ENCODE results near the gene FMN2.

The FMN2 gene

DNA sequence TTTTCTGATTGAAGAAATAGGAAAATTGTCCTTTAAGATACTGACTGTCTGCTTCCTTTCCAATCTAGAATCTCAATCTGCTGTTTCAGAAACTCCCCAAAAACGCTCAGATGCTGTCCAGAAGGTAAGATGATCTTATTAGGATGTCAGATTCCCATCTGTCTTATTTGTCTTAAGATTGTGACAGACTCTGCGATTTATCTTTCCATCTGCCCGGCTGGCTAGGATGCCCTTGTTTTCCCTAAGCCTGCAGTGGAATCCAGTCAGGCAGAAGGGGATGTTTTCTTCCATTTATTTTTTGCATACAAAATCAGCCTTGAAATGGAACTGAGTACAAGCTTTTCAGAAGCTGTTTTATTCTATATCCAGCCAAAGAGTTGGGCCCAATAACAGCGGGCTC lies 96.5 kb downstream of the FMN2 start:
- no peaks in the 10 kb centered on the region for H3K9me3 ChIP-seq (ENCODE audit: control insufficient read depth in 1 of 2, low read length in 2 of 2)
- no peaks in the 10 kb centered on the region for H3K36me3 ChIP-seq (ENCODE audit: control insufficient read depth in 1 of 2, insufficient read depth in 2 of 2, low read length in 2 of 2)
- H3K4me1 ChIP-seq (ENCODE audit: control insufficient read depth in 1 of 2, insufficient read depth in 2 of 2, low read length in 2 of 2): no peaks in the 10 kb centered on the region
- H3K4me3 ChIP-seq (ENCODE audit: low read depth in 1 of 2, low read length in 2 of 2): no peak overlapping the region
- no peak overlapping the region for H3K27ac ChIP-seq (ENCODE audit: low read depth, low read length)
- no peak overlapping the region for H3K9ac ChIP-seq (ENCODE audit: low read depth in 1 of 2, low read length in 2 of 2)
- H3K27me3 ChIP-seq (ENCODE audit: control insufficient read depth in 1 of 2, insufficient read depth in 2 of 2, low read length in 2 of 2): peaks cover 0 to 3% of the 10 kb centered on the region in 2 donors

DNA sequence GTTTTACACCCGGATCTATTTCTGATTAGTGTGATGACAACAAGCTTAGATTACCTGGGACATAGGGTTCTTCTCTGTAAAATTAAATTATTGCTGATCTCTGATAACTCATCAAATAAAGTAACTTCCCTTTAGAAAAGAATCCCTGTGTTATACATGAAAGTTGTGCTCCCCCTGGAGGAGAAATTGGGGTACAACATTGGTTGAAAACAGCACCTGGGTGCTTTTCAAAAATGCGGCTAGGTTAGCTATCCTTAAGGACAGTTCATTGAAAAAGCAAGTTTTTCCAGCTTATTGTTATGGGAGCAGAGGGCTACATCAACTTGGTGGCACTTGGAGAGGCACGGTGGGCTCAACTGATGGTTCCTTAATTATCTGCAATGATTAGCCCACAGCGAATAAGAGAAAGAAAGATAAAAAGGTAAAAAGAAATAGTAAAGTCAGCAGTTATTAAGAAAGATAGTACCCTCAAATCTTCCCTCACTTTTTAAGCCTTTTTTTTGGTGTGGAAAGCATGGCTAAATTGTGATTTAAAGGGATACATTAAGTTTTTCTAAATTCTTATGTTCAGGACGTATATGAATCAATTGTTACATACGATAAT lies 97.8 kb downstream of the FMN2 start:
- Histone ChIP-seq H3K27me3 (ENCODE audit: control insufficient read depth in 1 of 2, insufficient read depth in 2 of 2, low read length in 2 of 2) (peaks cover 0 to 3% of the 10 kb centered on the region in 2 donors), H3K9ac (ENCODE audit: low read depth in 1 of 2, low read length in 2 of 2) (no peak overlapping the region), H3K36me3 (ENCODE audit: control insufficient read depth in 1 of 2, insufficient read depth in 2 of 2, low read length in 2 of 2) (no peaks in the 10 kb centered on the region), H3K9me3 (ENCODE audit: control insufficient read depth in 1 of 2, low read length in 2 of 2) (no peaks in the 10 kb centered on the region), H3K4me1 (ENCODE audit: control insufficient read depth in 1 of 2, insufficient read depth in 2 of 2, low read length in 2 of 2) (no peaks in the 10 kb centered on the region), H3K27ac (ENCODE audit: low read depth, low read length) (no peak overlapping the region), H3K4me3 (ENCODE audit: low read depth in 1 of 2, low read length in 2 of 2) (no peak overlapping the region)

DNA sequence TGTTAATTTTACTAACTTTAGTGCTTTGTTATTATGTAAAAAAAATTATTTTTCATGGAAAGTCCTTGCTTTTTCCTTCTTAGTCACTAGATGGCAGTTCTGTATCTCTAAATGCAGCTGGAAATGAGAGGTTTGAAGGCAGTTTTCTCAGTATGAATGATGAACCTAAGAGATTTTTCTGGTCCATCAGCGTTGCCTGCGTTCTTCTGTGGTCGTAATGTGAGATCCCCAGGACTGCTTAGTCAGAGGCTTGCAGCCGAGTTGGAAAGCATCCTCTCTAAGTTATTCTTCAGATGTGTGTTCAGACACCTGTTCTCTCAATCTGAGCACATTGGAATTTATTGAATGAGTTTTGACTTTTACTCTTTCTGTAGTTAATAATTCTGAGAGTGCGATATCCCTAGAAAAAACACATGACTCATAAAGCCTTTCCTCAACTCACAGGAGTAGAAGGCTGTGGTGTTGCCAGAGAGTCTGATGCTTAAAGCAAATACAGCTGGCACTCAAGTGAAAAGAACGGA lies 99.3 kb downstream of the FMN2 start:
- Histone ChIP-seq H3K4me1 (ENCODE audit: control insufficient read depth in 1 of 2, insufficient read depth in 2 of 2, low read length in 2 of 2) (no peaks in the 10 kb centered on the region), H3K27ac (ENCODE audit: low read depth, low read length) (no peak overlapping the region), H3K36me3 (ENCODE audit: control insufficient read depth in 1 of 2, insufficient read depth in 2 of 2, low read length in 2 of 2) (no peaks in the 10 kb centered on the region), H3K27me3 (ENCODE audit: control insufficient read depth in 1 of 2, insufficient read depth in 2 of 2, low read length in 2 of 2) (peaks cover 0 to 3% of the 10 kb centered on the region in 2 donors), H3K9me3 (ENCODE audit: control insufficient read depth in 1 of 2, low read length in 2 of 2) (no peaks in the 10 kb centered on the region), H3K4me3 (ENCODE audit: low read depth in 1 of 2, low read length in 2 of 2) (no peak overlapping the region), H3K9ac (ENCODE audit: low read depth in 1 of 2, low read length in 2 of 2) (no peak overlapping the region)

DNA sequence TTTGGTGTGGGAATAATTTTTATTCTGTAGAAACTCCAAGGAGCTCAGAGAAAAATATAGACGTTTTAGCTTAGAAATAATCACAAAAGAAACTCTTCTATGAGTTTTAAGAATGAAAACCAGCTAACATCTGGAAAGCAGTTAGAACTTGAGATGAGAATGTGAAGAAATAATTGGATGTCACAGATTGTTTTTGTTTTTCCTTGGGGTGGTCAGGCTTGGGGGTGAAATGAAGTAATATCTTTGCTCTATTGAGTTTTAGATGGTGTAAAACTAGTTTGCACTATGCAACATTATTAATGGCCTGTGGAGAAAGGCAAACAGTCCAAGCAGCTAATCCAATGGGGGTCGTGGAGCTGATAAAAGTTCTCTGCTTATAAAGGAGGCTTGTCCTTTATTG lies 101.2 kb downstream of the FMN2 start:
- no peak overlapping the region for H3K4me3 ChIP-seq (ENCODE audit: low read depth in 1 of 2, low read length in 2 of 2)
- H3K4me1 ChIP-seq (ENCODE audit: control insufficient read depth in 1 of 2, insufficient read depth in 2 of 2, low read length in 2 of 2): no peaks in the 10 kb centered on the region
- no peaks in the 10 kb centered on the region for H3K9me3 ChIP-seq (ENCODE audit: control insufficient read depth in 1 of 2, low read length in 2 of 2)
- no peak overlapping the region for H3K9ac ChIP-seq (ENCODE audit: low read depth in 1 of 2, low read length in 2 of 2)
- no peaks in the 10 kb centered on the region for H3K36me3 ChIP-seq (ENCODE audit: control insufficient read depth in 1 of 2, insufficient read depth in 2 of 2, low read length in 2 of 2)
- peaks cover 0 to 3% of the 10 kb centered on the region in 2 donors for H3K27me3 ChIP-seq (ENCODE audit: control insufficient read depth in 1 of 2, insufficient read depth in 2 of 2, low read length in 2 of 2)
- H3K27ac ChIP-seq (ENCODE audit: low read depth, low read length): no peak overlapping the region

DNA sequence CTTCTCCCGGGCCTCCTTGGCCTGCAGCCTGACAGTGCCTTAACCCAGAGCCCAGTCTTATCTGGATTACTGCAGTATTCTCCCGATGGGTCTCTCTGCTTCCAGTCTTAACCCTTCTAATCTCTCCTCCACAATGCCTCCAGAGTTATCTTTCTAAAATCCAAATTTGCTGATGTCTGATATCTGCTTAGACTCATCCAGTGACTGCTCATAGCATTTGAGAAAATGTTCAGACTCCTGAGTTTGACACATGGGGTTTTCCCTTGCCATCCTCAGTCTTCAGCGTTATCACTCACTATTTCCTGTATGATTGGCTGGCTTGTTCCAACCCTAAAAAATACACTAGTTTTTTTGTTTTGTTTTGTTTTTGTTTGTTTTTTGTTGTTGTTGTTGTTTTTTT lies 102.0 kb downstream of the FMN2 start:
- H3K4me1 ChIP-seq (ENCODE audit: control insufficient read depth in 1 of 2, insufficient read depth in 2 of 2, low read length in 2 of 2): no peaks in the 10 kb centered on the region

DNA sequence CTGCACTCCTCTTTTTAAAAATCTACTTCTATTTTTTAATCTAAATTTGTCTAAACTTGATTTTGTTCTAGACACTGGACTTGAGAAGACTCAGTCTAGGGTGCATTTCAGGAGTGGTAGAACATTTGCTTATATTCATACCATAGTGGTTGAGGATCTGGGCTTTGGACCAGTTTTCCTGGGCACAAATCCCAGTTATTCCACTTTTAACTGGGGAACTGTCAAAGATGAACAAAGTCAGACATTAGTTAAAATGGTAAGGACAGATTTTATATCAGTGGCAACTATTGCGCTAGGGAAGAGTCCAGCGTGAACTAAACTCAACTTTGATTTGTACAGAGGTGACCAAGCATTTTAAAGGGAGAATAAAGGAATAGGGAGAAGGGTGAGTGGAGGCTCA lies 102.4 kb downstream of the FMN2 start:
- no peaks in the 10 kb centered on the region for H3K9me3 ChIP-seq (ENCODE audit: control insufficient read depth in 1 of 2, low read length in 2 of 2)
- H3K9ac ChIP-seq (ENCODE audit: low read depth in 1 of 2, low read length in 2 of 2): no peak overlapping the region
- H3K27me3 ChIP-seq (ENCODE audit: control insufficient read depth in 1 of 2, insufficient read depth in 2 of 2, low read length in 2 of 2): peaks cover 0 to 3% of the 10 kb centered on the region in 2 donors
- no peaks in the 10 kb centered on the region for H3K36me3 ChIP-seq (ENCODE audit: control insufficient read depth in 1 of 2, insufficient read depth in 2 of 2, low read length in 2 of 2)
- H3K27ac ChIP-seq (ENCODE audit: low read depth, low read length): no peak overlapping the region
- H3K4me1 ChIP-seq (ENCODE audit: control insufficient read depth in 1 of 2, insufficient read depth in 2 of 2, low read length in 2 of 2): no peaks in the 10 kb centered on the region
- no peak overlapping the region for H3K4me3 ChIP-seq (ENCODE audit: low read depth in 1 of 2, low read length in 2 of 2)

More for the DNA sequence above, 102.0 kb downstream of the FMN2 start:
- Histone ChIP-seq H3K27ac (ENCODE audit: low read depth, low read length) (no peak overlapping the region), H3K9me3 (ENCODE audit: control insufficient read depth in 1 of 2, low read length in 2 of 2) (no peaks in the 10 kb centered on the region), H3K36me3 (ENCODE audit: control insufficient read depth in 1 of 2, insufficient read depth in 2 of 2, low read length in 2 of 2) (no peaks in the 10 kb centered on the region), H3K27me3 (ENCODE audit: control insufficient read depth in 1 of 2, insufficient read depth in 2 of 2, low read length in 2 of 2) (peaks cover 0 to 3% of the 10 kb centered on the region in 2 donors), H3K4me3 (ENCODE audit: low read depth in 1 of 2, low read length in 2 of 2) (no peak overlapping the region), H3K9ac (ENCODE audit: low read depth in 1 of 2, low read length in 2 of 2) (no peak overlapping the region)

DNA sequence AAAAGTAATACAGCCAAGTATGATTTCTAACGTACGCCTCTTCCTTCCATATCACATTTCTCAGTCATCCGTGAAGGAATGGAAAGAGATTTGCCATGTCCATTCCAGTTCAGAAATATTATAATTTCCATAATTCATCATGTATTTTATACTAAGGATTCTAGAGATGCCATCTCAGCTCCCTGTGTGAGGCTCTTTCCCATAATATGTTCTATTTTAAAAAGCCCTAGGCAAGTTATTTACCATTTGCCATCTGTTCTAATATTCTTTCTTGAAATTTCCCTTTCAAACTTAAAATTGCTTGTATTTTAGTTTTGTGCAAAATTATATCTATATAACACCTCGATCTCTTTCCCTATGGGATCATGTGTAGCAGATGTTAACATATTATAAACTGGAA lies 106.7 kb downstream of the FMN2 start:
- Histone ChIP-seq H3K9me3 (ENCODE audit: control insufficient read depth in 1 of 2, low read length in 2 of 2) (peaks cover 0 to 4% of the 10 kb centered on the region in 2 donors), H3K27me3 (ENCODE audit: control insufficient read depth in 1 of 2, insufficient read depth in 2 of 2, low read length in 2 of 2) (no peaks in the 10 kb centered on the region), H3K9ac (ENCODE audit: low read depth in 1 of 2, low read length in 2 of 2) (no peak overlapping the region), H3K27ac (ENCODE audit: low read depth, low read length) (no peak overlapping the region), H3K4me3 (ENCODE audit: low read depth in 1 of 2, low read length in 2 of 2) (no peak overlapping the region), H3K36me3 (ENCODE audit: control insufficient read depth in 1 of 2, insufficient read depth in 2 of 2, low read length in 2 of 2) (no peaks in the 10 kb centered on the region), H3K4me1 (ENCODE audit: control insufficient read depth in 1 of 2, insufficient read depth in 2 of 2, low read length in 2 of 2) (no peaks in the 10 kb centered on the region)

DNA sequence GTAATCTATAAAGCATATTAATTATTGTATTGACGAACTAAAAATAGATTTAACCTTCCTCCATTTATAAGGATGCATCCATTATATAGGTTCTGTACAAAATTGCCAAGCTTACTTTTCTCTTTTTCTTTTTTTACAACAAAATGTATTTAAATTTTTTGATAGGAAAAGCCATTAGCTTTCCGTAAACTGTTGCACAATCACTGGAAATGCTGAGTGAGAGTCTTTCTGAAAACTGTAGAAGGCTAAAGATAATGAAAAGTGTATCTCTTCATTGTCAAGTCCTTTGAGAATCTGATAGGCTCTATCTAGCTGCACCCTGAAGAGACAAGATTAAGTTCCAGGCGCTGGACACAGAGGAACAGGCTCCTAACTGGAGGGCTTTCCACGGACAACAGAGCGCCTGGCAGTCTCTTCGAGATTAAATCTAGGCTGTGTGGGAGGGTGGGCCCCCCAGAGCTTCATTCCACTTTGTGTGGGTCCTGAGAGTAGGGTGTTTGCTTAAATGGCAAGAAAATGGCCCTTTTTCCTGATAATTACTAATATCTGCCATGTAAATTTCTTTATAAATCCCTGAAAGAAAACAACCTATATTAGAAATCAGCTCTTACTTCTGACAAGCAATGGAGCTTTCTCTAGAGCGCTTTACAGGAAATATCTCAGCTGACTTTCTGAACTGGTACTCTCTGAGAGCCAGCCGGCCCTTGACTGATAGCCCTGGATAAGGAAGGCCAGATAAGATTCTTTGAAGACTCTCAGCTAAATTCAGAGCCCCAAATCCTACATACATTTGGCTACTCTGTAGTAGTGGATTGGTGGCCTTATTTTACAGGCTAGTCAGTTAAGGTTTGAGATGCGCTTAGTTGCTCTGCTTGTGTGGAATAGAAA lies 108.3 kb downstream of the FMN2 start:
- Histone ChIP-seq H3K4me3 (ENCODE audit: low read depth in 1 of 2, low read length in 2 of 2) (no peak overlapping the region), H3K4me1 (ENCODE audit: control insufficient read depth in 1 of 2, insufficient read depth in 2 of 2, low read length in 2 of 2) (no peaks in the 10 kb centered on the region), H3K27ac (ENCODE audit: low read depth, low read length) (no peak overlapping the region), H3K27me3 (ENCODE audit: control insufficient read depth in 1 of 2, insufficient read depth in 2 of 2, low read length in 2 of 2) (no peaks in the 10 kb centered on the region), H3K36me3 (ENCODE audit: control insufficient read depth in 1 of 2, insufficient read depth in 2 of 2, low read length in 2 of 2) (no peaks in the 10 kb centered on the region), H3K9me3 (ENCODE audit: control insufficient read depth in 1 of 2, low read length in 2 of 2) (peaks cover 0 to 4% of the 10 kb centered on the region in 2 donors), H3K9ac (ENCODE audit: low read depth in 1 of 2, low read length in 2 of 2) (no peak overlapping the region)

DNA sequence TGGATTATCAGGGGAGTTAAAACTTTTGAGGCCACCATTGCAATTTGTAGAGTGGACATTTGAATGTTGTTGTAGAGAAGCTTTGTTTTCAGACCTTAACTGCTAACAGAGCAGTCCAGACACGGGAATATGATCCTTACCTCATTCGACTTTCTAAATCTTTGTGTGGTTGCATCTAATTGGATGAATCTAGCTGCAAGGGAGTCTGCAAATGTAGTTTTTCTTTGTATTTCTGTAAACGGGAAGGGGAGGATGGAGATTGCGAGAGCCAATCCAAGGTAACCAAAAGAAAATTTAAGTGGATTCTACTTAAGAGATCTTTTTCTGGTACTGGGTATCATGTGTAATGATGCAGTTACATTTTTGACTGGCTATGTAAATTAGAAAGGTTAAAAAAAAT lies 110.2 kb downstream of the FMN2 start:
- H3K4me1 ChIP-seq (ENCODE audit: control insufficient read depth in 1 of 2, insufficient read depth in 2 of 2, low read length in 2 of 2): no peaks in the 10 kb centered on the region
- no peak overlapping the region for H3K4me3 ChIP-seq (ENCODE audit: low read depth in 1 of 2, low read length in 2 of 2)
- peaks cover 0 to 4% of the 10 kb centered on the region in 2 donors for H3K9me3 ChIP-seq (ENCODE audit: control insufficient read depth in 1 of 2, low read length in 2 of 2)
- no peaks in the 10 kb centered on the region for H3K27me3 ChIP-seq (ENCODE audit: control insufficient read depth in 1 of 2, insufficient read depth in 2 of 2, low read length in 2 of 2)
- H3K27ac ChIP-seq (ENCODE audit: low read depth, low read length): no peak overlapping the region
- no peak overlapping the region for H3K9ac ChIP-seq (ENCODE audit: low read depth in 1 of 2, low read length in 2 of 2)
- H3K36me3 ChIP-seq (ENCODE audit: control insufficient read depth in 1 of 2, insufficient read depth in 2 of 2, low read length in 2 of 2): no peaks in the 10 kb centered on the region

DNA sequence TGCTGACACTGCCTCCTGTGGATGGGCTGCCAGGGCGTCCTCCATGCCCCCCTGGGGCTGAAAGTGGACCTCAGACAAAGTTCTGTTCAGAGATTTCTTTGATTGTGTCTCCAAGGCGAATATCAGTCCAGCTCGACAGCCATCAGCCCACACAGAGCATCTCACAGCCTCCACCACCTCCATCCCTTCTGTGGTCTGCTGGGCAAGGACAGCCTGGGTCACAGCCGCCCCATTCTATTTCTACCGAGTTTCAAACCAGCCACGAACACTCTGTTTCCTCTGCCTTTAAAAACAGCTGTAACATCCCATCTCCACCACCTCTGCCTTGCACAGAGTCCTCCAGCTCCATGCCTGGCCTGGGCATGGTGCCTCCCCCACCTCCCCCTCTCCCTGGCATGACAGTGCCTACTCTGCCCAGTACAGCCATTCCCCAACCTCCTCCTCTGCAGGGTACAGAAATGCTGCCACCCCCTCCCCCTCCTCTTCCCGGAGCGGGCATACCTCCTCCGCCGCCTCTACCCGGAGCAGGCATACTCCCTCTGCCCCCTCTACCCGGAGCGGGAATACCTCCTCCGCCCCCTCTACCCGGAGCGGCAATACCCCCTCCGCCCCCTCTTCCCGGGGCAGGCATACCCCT lies 115.5 kb downstream of the FMN2 start:
- Histone ChIP-seq H3K9me3 (ENCODE audit: control insufficient read depth in 1 of 2, low read length in 2 of 2) (no peaks in the 10 kb centered on the region), H3K4me1 (ENCODE audit: control insufficient read depth in 1 of 2, insufficient read depth in 2 of 2, low read length in 2 of 2) (no peaks in the 10 kb centered on the region), H3K27ac (ENCODE audit: low read depth, low read length) (no peak overlapping the region), H3K9ac (ENCODE audit: low read depth in 1 of 2, low read length in 2 of 2) (no peak overlapping the region), H3K4me3 (ENCODE audit: low read depth in 1 of 2, low read length in 2 of 2) (no peak overlapping the region), H3K27me3 (ENCODE audit: control insufficient read depth in 1 of 2, insufficient read depth in 2 of 2, low read length in 2 of 2) (no peaks in the 10 kb centered on the region), H3K36me3 (ENCODE audit: control insufficient read depth in 1 of 2, insufficient read depth in 2 of 2, low read length in 2 of 2) (no peaks in the 10 kb centered on the region)
